H1 (cell line): ENCODE data around the gene FBN1. TPM values are rescaled to one million over a fixed set of nuclear protein-coding genes. Genes with fewer than 3 reads are reported as not detected.

Experiments
- CTCF ChIA-PET: fragments of 300-600 bp; sonication (Branson Sonifier 250); formaldehyde crosslinking; loops from one replicate; lab custom pipeline; 2021; ENCODE audit not compliant: partially characterized antibody; lab: Charles Lee
- POLR2A ChIA-PET: fragments of 300-600 bp; sonication (Branson Sonifier 250); formaldehyde crosslinking; loops from one replicate; lab custom pipeline; 2021; ENCODE audit warnings: inconsistent platforms; ENCODE audit not compliant: partially characterized antibody; lab: Charles Lee
- DNase-seq, 2 experiments: peaks; one replicate each; pipeline versions ENCODE4 v3.0.0 to v3.0.0-alpha.2; 2010 to 2022; ENCODE audit warnings: low spot score in 2 of 2, low read depth in 1 of 2, mixed read lengths in 1 of 2
- FAIRE-seq: peaks from 2 replicates; lab custom pipeline; 2011; peaks lifted over from hg19 to GRCh38; lab: Jason Lieb, UNC
- H2AFZ ChIP-seq: 2 replicates; pipeline ENCODE4 v1.8.1; 2012; ENCODE audit warnings: low read length, inconsistent platforms
- H2AK5ac ChIP-seq: 2 replicates; pipeline ENCODE4 v1.6.1; 2013; ENCODE audit warnings: low read depth, low read length
- H2BK120ac ChIP-seq: replicated peaks from 2 replicates; pipeline ENCODE3; 2013; ENCODE audit warnings: low read depth, low read length, inconsistent platforms
- H2BK12ac ChIP-seq: 2 replicates; pipeline ENCODE4 v1.6.1; 2013; ENCODE audit warnings: low read depth, low read length
- H2BK15ac ChIP-seq: 2 replicates; pipeline ENCODE4 v1.6.1; 2013; ENCODE audit warnings: low read length
- H2BK20ac ChIP-seq: 2 replicates; pipeline ENCODE4 v1.6.1; 2013; ENCODE audit warnings: low read length
- H2BK5ac ChIP-seq: 2 replicates; pipeline ENCODE4 v1.6.1; 2013; ENCODE audit warnings: low read depth, low read length
- H3K14ac ChIP-seq: 2 replicates; pipeline ENCODE4 v1.6.1; 2013; ENCODE audit warnings: inconsistent platforms; ENCODE audit not compliant: insufficient read length
- H3K18ac ChIP-seq: 2 replicates; pipeline ENCODE4 v1.6.1; 2013; ENCODE audit warnings: low read length; ENCODE audit errors: extremely low read depth
- H3K23ac ChIP-seq: 2 replicates; pipeline ENCODE4 v1.6.1; 2013; ENCODE audit warnings: inconsistent platforms; ENCODE audit not compliant: insufficient read length
- H3K23me2 ChIP-seq: 2 replicates; pipeline ENCODE4 v1.6.1; 2013; ENCODE audit warnings: low read depth, low read length
- H3K27ac ChIP-seq: 2 replicates; pipeline ENCODE4 v1.6.1; 2011; ENCODE audit warnings: low read depth, low read length, inconsistent platforms
- H3K27me3 ChIP-seq, 4 experiments: replicated peaks in 1 of 4; 1 replicate in 1 of 4; 2 replicates in 3 of 4; pipeline versions ENCODE4 v1.6.1 to v1.8.1; 2011 to 2013; ENCODE audit warnings: low read length in 3 of 4, mild to moderate bottlenecking in 3 of 4, inconsistent platforms in 2 of 4, mixed read lengths in 2 of 4, moderate library complexity in 1 of 4; ENCODE audit not compliant: control insufficient read depth in 3 of 4, insufficient read depth in 3 of 4; ENCODE audit errors: extremely low read depth in 1 of 4
- H3K36me3 ChIP-seq, 4 experiments: 2 replicates each; pipeline versions ENCODE4 v1.6.1 to v1.8.1; 2011 to 2013; ENCODE audit warnings: mild to moderate bottlenecking in 4 of 4, low read length in 3 of 4, moderate library complexity in 2 of 4, control low read depth in 1 of 4, inconsistent platforms in 1 of 4; ENCODE audit not compliant: insufficient read depth in 4 of 4, control insufficient read depth in 2 of 4
- H3K4ac ChIP-seq: replicated peaks from 2 replicates; pipeline ENCODE3; 2013; ENCODE audit warnings: low read length, low read depth, mixed read lengths, inconsistent platforms; ENCODE audit not compliant: insufficient read length
- H3K4me1 ChIP-seq, 4 experiments: replicated peaks in 1 of 4; 1 replicate in 1 of 4; 2 replicates in 3 of 4; pipeline versions ENCODE4 v1.6.1 to v1.8.1; 2011 to 2013; ENCODE audit warnings: low read length in 3 of 4, inconsistent platforms in 2 of 4, mixed read lengths in 1 of 4; ENCODE audit not compliant: insufficient read depth in 4 of 4, control insufficient read depth in 3 of 4
- H3K4me2 ChIP-seq, 2 experiments: 2 replicates each; pipeline versions ENCODE4 v1.6.1 to v1.8.1; 2011 to 2013; ENCODE audit warnings: low read depth in 2 of 2, low read length in 2 of 2, control low read depth in 1 of 2, inconsistent platforms in 1 of 2, mild to moderate bottlenecking in 1 of 2; ENCODE audit not compliant: insufficient read depth in 1 of 2
- H3K4me3 ChIP-seq, 4 experiments: fragments of 200-600, 300-600 bp in 1 of 4; sonication (generic), shearing (Covaris generic), sonication (Bioruptor Twin) in 1 of 4; 2 replicates each; pipeline versions ENCODE4 v1.5.1 to v1.8.1; 2011 to 2016; ENCODE audit warnings: low read length in 4 of 4, low read depth in 3 of 4, control low read depth in 2 of 4, inconsistent platforms in 2 of 4, mild to moderate bottlenecking in 2 of 4, mixed read lengths in 1 of 4, moderate library complexity in 1 of 4; ENCODE audit not compliant: insufficient read depth in 2 of 4; ENCODE audit errors: extremely low read depth in 1 of 4
- H3K56ac ChIP-seq: replicated peaks from 2 replicates; pipeline ENCODE3; 2013; ENCODE audit warnings: low read depth, mild to moderate bottlenecking, mixed read lengths, low read length, inconsistent platforms; ENCODE audit not compliant: insufficient read length
- H3K79me1 ChIP-seq: 2 replicates; pipeline ENCODE4 v1.6.1; 2013; ENCODE audit warnings: low read depth, low read length, control low read depth
- H3K79me2 ChIP-seq, 2 experiments: 2 replicates each; pipeline versions ENCODE4 v1.6.1 to v1.8.1; 2012 to 2013; ENCODE audit warnings: low read length in 2 of 2, mild to moderate bottlenecking in 2 of 2, inconsistent platforms in 1 of 2; ENCODE audit not compliant: insufficient read depth in 2 of 2, control insufficient read depth in 1 of 2
- H3K9ac ChIP-seq, 4 experiments: replicated peaks in 1 of 4; 1 replicate in 1 of 4; 2 replicates in 3 of 4; pipeline versions ENCODE4 v1.6.1 to v1.8.1; 2011 to 2013; ENCODE audit warnings: low read depth in 3 of 4, low read length in 3 of 4, control low read depth in 2 of 4, mild to moderate bottlenecking in 2 of 4, moderate library complexity in 2 of 4, inconsistent platforms in 1 of 4; ENCODE audit errors: extremely low read depth in 1 of 4
- H3K9me3 ChIP-seq, 2 experiments: 2 replicates each; pipeline versions ENCODE4 v1.6.1 to v1.8.1; 2012 to 2013; ENCODE audit warnings: mild to moderate bottlenecking in 2 of 2, moderate library complexity in 2 of 2, control low read depth in 1 of 2, inconsistent platforms in 1 of 2, low read depth in 1 of 2, low read length in 1 of 2, mixed read lengths in 1 of 2; ENCODE audit not compliant: insufficient read depth in 2 of 2
- H4K20me1 ChIP-seq, 2 experiments: replicated peaks in 1 of 2; 2 replicates each; pipeline versions ENCODE3 to v1.8.1; 2011 to 2013; ENCODE audit warnings: inconsistent platforms in 2 of 2, low read length in 2 of 2, mild to moderate bottlenecking in 1 of 2; ENCODE audit not compliant: insufficient read depth in 2 of 2, control insufficient read depth in 1 of 2
- H4K5ac ChIP-seq: 2 replicates; pipeline ENCODE4 v1.6.1; 2013; ENCODE audit warnings: low read length, low read depth, mixed read lengths, inconsistent platforms; ENCODE audit not compliant: insufficient read length
- H4K8ac ChIP-seq: 2 replicates; pipeline ENCODE4 v1.8.0; 2013; ENCODE audit warnings: mild to moderate bottlenecking, moderate library complexity, low read length, inconsistent platforms; ENCODE audit not compliant: insufficient read depth; ENCODE audit errors: extremely low read depth
- H4K91ac ChIP-seq: replicated peaks from 2 replicates; pipeline ENCODE3; 2013; ENCODE audit warnings: low read length, mixed read lengths, inconsistent platforms; ENCODE audit not compliant: insufficient read length
- CEBPB ChIP-seq: IDR thresholded peaks from 2 replicates; pipeline ENCODE4 v1.6.1; 2012; ENCODE audit warnings: low read depth, low read length
- E2F6 ChIP-seq: IDR thresholded peaks from 2 replicates; pipeline ENCODE4 v1.6.1; 2012; ENCODE audit warnings: inconsistent platforms
- HDAC2 ChIP-seq, 2 experiments: fragments of 300-600 bp in 1 of 2; sonication (generic) in 1 of 2; IDR thresholded peaks; 2 replicates each; pipeline ENCODE4 v1.6.1; 2011 to 2012; ENCODE audit warnings: low read depth in 2 of 2, low read length in 2 of 2, mild to moderate bottlenecking in 2 of 2, moderate library complexity in 2 of 2, borderline replicate concordance in 1 of 2, inconsistent platforms in 1 of 2
- MAFK ChIP-seq: IDR thresholded peaks from 2 replicates; pipeline ENCODE4 v1.6.1; 2012; ENCODE audit warnings: low read depth, mild to moderate bottlenecking, improper control_type of control experiment, low read length
- RXRA ChIP-seq: IDR thresholded peaks from 2 replicates; pipeline ENCODE4 v1.6.1; 2011; ENCODE audit warnings: low read depth, mild to moderate bottlenecking, low read length, moderate library complexity; ENCODE audit not compliant: insufficient read depth
- SIN3A ChIP-seq, 2 experiments: IDR thresholded peaks in 1 of 2; conservative IDR thresholded peaks in 1 of 2; 2 replicates each; pipeline ENCODE4 v1.6.1; 2011 to 2012; ENCODE audit warnings: low read length in 2 of 2, improper control_type of control experiment in 1 of 2, low read depth in 1 of 2, mild to moderate bottlenecking in 1 of 2
- SIRT6 ChIP-seq: IDR thresholded peaks from one replicate; pipeline ENCODE4 v1.7.1; 2012; ENCODE audit warnings: low read length, inconsistent platforms
- SP2 ChIP-seq: IDR thresholded peaks from 2 replicates; pipeline ENCODE4 v1.6.1; 2012; ENCODE audit warnings: mild to moderate bottlenecking, low read length, inconsistent platforms
- WGBS, 2 experiments: shearing (Covaris generic) in 1 of 2; methylation state at CpG; one replicate each; pipeline versions ENCODE4 v1.1.6 to v1.1.7; 2013 to 2015; ENCODE audit warnings: low lambda C conversion rate in 2 of 2, mixed read lengths in 2 of 2, inconsistent platforms in 1 of 2, low coverage in 1 of 2, missing lambda C conversion rate in 1 of 2; ENCODE audit not compliant: insufficient replicate concordance in 2 of 2, insufficient coverage in 1 of 2, insufficient read length in 1 of 2; ENCODE audit errors: extremely low coverage in 1 of 2, missing lambda C conversion rate in 1 of 2; 5-methylcytosine and 5-hydroxymethylcytosine counted together
- polyA plus RNA-seq, 7 experiments: library from polyadenylated mRNA; depleted of rRNA in 3 of 7; stranded (reverse) in 5 of 7; unstranded in 2 of 7; fragments of >200 nt in 5 of 7; fragments of 200-250 nt in 2 of 7; gene quantifications; 1 replicate in 5 of 7; 2 replicates in 1 of 7; 4 replicates in 1 of 7; pipeline versions ENCODE4 v1.2.1 to v1.2.3, GENCODE V29; 2011 to 2013; ENCODE audit warnings: missing spikeins in 2 of 7, mixed read lengths in 2 of 7
- total RNA-seq: library from RNA; stranded (reverse); fragmentation: NEBNext Ultra II Directional; extraction: Animal tissue kit (Norgen Biotek cat#: 25700); gene quantifications from 2 replicates; pipeline ENCODE4 v1.2.1, GENCODE V29; 2021

Gene FBN1
- total and polyA plus RNA-seq, 2 of the 8 experiments (the other 6 are each of a cell fraction or from before 2014, with no cell fraction given) = 3.0 to 4.0 TPM

DNA sequence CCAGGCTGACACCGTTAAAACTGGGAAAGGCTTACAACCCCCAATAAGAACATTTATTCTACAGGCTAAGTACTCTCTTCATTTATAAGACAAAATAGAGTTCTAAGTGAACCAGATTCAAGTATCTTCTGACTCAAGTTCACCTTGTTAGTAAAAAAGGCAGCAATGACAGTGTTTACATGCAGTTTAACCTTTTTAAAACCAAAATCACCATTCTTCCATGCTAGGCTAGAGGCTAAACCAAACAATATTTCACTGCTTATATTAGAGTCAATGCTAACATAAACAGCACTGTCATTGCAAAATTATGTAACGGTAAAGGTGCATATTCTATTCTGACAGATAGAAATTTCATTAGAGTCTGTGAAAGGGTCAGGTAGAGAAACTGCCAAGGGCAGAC is 118.0 kb downstream of the FBN1 start:
- DNase-seq (no peak), FAIRE-seq (no peak)
- H4K8ac ChIP-seq = no peak overlapping the region
- no peaks in the 10 kb centered on the region; the same call in 1 of the 2 replicates for H3K79me1 ChIP-seq
- H2BK15ac ChIP-seq = no peak overlapping the region
- no peak overlapping the region for H3K14ac ChIP-seq
- H3K4me3 ChIP-seq = no peak overlapping the region
- H4K20me1 ChIP-seq = no peaks in the 10 kb centered on the region
- H3K27ac ChIP-seq = no peak overlapping the region
- CTCF ChIA-PET = interaction anchor here (0.6 to 1.2 kb wide), 3 partner anchors 20 to 437 kb away, joined by 3 to 4 read pairs (median 3); no protein-coding TSS in a partner anchor
- no peak overlapping the region for H3K4me2 ChIP-seq
- no peak overlapping the region for H4K91ac ChIP-seq
- H3K4ac ChIP-seq = no peak overlapping the region
- H3K27me3 ChIP-seq = no peaks in the 10 kb centered on the region
- H3K9me3 ChIP-seq = no peaks in the 10 kb centered on the region
- H2BK12ac ChIP-seq = no peak overlapping the region
- 88% methylated on average over 2 of the region's 2 CpGs; no CpG with 5 or more reads in 1 of the 2 experiments for WGBS, 2 experiments
- no peaks in the 10 kb centered on the region for H3K79me2 ChIP-seq
- no peak overlapping the region for H4K5ac ChIP-seq
- no peak overlapping the region for H2BK5ac ChIP-seq
- POLR2A ChIA-PET = no interaction called here
- H3K4me1 ChIP-seq = no peaks in the 10 kb centered on the region
- no peaks in the 10 kb centered on the region; the same call in 1 of the 2 replicates for H3K23me2 ChIP-seq
- no peak overlapping the region for H2BK20ac ChIP-seq
- H3K23ac ChIP-seq = no peak overlapping the region
- H2AK5ac ChIP-seq = no peak overlapping the region
- no peak overlapping the region for H2AFZ ChIP-seq
- no peak overlapping the region for H3K18ac ChIP-seq
- H3K9ac ChIP-seq = no peak overlapping the region
- H2BK120ac ChIP-seq = no peak overlapping the region
- H3K56ac ChIP-seq = no peak overlapping the region
- no peaks in the 10 kb centered on the region for H3K36me3 ChIP-seq
- TF ChIP-seq HDAC2 (IDR thresholded peaks at IDR 0.05; ENCODE audit: borderline replicate concordance in 1 of 2, low read depth in 2 of 2, low read length in 2 of 2) = no peak
- no peak for TF ChIP-seq SP2
- TF ChIP-seq CEBPB = no peak
- TF ChIP-seq SIRT6 = no peak
- no peak for TF ChIP-seq RXRA
- TF ChIP-seq MAFK = no peak
- no peak for TF ChIP-seq E2F6
- TF ChIP-seq SIN3A (conservative IDR thresholded peaks at IDR 0.05 in 1 of 2, IDR thresholded peaks at IDR 0.05 in 1 of 2; ENCODE audit: low read depth in 1 of 2, low read length in 2 of 2) = no peak
